Measurements from ENCODE around the gene WDR77. TPM values are rescaled to one million over a fixed set of nuclear protein-coding genes. Genes with fewer than 3 reads are reported as not detected.

Gene WDR77
- total RNA-seq, 1 donor from 2014 or later, result 35.4 TPM

Other genes with a start within 250 kb of the WDR77 start
- 33.0 TPM for gene DENND2D, start 248.6 kb downstream of the WDR77 start, total RNA-seq
- gene CHI3L2, start 221.5 kb downstream of the WDR77 start, total RNA-seq, result 12.4 TPM
- not detected for gene CHIA, start 158.4 kb downstream of the WDR77 start, total RNA-seq
- 1.4 TPM for gene OVGP1, start 21.5 kb downstream of the WDR77 start, total RNA-seq
- 161 TPM for gene ATP5PB, start 208 bp upstream of the WDR77 start, total RNA-seq
- gene C1orf162, start 24.7 kb upstream of the WDR77 start, total RNA-seq, result 98.7 TPM
- gene ADORA3, start 54.4 kb upstream of the WDR77 start, total RNA-seq, result 17.2 TPM
- 13.7 TPM for gene TMIGD3, start 54.4 kb upstream of the WDR77 start, total RNA-seq
- gene RAP1A, start 170.5 kb upstream of the WDR77 start, total RNA-seq, result 105 TPM

All from mesenteric fat pad (tissue), 1 donor.